NCI-H146 treated with DMSO at 0.1 percent for 48 hours (cell line): ENCODE results near the gene DAW1.
"Not testable (repeated sequence)": the region's sequence is repeated elsewhere in the genome, so short reads cannot be mapped to it uniquely, and the experiment has no call there.

Source experiments
- DNase-seq: peaks from one replicate; lab custom pipeline; 2025; ENCODE audit not compliant: unreplicated experiment; lab: John Stamatoyannopoulos, UW

DAW1 gene

DNA sequence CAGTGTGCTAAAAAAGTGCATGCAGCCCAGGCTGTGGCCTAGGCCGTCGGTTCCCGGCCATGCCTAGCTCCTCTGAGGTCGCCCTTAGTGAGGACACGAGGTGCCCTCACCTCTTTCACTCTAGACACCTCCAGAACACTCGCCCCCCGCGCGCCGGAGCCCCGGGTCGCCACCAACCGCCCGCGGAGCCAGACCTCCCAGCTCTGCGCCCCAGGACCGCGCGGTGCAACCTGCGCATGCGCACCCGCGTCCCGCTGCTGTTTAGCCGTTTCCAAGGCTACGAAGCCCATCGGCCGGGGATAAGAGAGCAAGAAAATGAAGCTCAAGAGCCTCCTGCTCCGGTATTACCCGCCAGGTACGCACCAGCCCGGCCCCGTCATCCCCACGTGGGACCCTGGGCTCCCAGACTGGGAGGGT is at the start of gene DAW1:
Gene DAW1, plus strand, starts transcription at position 257 of the 417 bp plus-strand sequence. Its CDS starts 59 bp downstream, at position 316.
- DNase-seq: no peak

- no peak for DNase-seq
Observed at GRCh38 chr2:227822416-227823003, 48.9 kb upstream of the DAW1 start.

- no peak for DNase-seq
Observed at GRCh38 chr2:227823922-227824321, 47.5 kb upstream of the DAW1 start.

DNA sequence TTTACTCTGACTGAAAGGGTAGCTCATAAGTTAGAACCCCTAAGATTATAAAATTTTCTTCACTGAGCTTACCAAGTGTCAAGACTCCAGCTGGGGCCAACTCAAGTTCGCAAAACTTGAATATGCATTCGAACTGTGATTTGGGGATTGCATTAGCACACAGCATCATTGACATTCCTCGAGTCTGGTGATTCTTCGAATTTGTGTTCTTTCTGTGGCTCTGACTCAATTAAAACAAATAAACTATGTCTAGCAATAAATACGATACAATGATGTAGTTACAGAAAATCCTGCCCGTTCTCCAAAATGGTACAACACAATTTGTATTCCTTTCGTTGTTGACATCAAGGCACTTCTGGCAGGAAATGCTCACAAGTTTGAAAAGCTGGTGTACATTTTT is 46.7 kb upstream of the DAW1 start:
- no peak for DNase-seq

GRCh38 chr2:227826019-227826521 is 45.4 kb upstream of the DAW1 start:
- DNase-seq: no peak

GRCh38 chr2:227826563-227826962 is 44.9 kb upstream of the DAW1 start:
- no peak for DNase-seq

- DNase-seq: no peak
Observed at GRCh38 chr2:227827143-227827542, 44.3 kb upstream of the DAW1 start.

- DNase-seq: no peak
Observed at GRCh38 chr2:227828477-227828912, 42.9 kb upstream of the DAW1 start.

- no peak for DNase-seq
Observed at GRCh38 chr2:227829337-227829736, 42.1 kb upstream of the DAW1 start.

DNA sequence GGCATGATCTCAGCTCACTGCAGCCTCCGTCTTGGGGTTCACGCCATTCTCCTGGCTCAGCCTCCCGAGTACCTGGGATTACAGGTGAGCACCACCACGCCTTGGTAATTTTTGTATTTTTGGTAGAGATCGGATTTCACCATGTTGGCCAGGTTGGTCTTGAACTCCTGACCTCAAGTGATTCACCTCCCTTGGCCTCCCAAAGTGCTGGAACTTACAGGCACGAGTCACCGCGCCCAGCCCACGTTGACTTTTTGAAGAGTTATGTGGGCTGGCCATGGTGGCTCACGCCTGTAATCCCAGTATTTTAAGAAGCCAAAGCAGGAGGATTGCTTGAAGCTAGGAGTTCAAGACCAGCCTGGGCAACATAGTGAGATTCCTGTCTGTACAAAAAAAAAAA is 37.0 kb upstream of the DAW1 start:
- DNase-seq: no peak

- DNase-seq: no peak
Observed at GRCh38 chr2:227834916-227835650, 36.3 kb upstream of the DAW1 start.

- not testable (repeated sequence) for DNase-seq
Observed at GRCh38 chr2:227839339-227840129, 31.9 kb upstream of the DAW1 start.

DNA sequence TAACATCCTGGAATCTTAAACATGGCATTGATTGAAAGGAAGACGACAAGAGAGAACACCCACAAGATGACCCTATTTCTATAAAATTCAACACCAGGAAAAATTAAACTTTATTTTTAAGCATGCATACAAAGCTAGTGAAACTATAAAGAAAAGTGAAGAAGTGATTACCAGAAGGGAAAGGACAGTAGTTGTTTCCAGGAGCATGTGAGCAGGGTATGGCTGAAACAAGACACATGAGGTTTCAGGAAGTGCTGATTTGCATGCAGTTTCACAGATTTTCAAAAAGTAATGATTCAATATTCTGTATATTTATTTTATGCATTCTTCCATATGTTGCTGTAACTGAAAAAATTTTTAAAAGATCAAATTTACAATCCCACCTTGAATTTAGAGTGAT is 24.6 kb upstream of the DAW1 start:
- no peak for DNase-seq

DNA sequence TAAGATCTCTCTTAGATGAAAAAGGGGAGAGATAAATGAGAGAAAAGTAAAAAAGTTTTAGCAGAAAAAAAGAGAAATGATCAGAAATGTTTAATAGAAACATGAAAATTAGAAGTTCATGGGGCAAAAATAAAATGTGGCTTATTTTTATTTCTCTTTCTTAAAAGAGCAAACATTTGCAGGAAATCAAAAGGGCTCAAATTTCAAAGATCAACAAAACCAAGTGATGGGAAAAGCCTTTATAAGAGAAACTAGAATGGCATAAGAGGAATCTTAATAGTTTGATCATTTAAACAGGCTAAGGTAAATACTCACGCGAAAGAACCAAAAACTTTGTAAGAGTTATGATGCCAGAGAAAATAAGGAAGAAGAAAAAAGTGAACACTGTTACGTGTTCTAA is 23.3 kb upstream of the DAW1 start:
- no peak for DNase-seq

DNA sequence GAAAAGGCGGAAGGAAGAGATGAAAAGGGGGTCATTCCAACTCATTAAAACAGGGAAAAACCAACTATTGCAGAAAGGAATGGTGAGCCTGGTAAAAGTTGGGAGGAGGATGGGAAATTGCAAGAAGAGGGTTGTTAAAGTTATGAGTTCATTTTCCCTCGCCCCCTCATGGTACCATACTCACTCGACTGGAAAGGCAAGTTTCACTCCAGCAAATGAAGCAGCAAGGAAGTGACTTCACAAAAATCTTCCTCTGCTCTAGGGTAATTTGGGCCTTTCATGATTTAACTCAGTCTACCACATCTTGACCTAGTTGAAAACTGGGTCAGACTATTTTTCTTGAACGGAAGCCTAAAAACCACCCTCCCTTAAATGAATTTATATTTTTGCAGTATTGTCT is 22.8 kb upstream of the DAW1 start:
- DNase-seq: no peak

DNA sequence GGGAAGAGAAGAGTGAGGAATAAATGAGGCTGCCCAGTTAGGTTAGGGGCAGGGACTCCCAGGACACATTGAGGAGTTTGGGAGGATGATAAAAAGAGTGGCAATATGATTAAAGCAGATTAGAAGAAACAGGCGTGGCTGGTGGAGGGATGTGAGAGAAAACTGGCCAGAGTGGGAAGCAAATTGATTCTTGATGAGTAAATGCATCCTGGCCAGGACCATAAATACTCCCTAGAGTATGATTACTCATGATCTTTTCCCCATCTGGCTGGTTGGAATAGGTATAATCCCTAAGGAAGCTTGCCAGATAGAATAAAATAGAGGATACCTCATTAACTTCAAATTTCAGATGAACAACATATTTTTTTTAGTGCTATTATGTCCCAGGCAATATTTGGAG is 21.5 kb upstream of the DAW1 start:
- DNase-seq: no peak

GRCh38 chr2:227853204-227853629 is 18.2 kb upstream of the DAW1 start:
- DNase-seq: no peak

- no peak for DNase-seq
Observed at GRCh38 chr2:227853765-227854271, 17.6 kb upstream of the DAW1 start.

GRCh38 chr2:227855440-227855839 is 16.0 kb upstream of the DAW1 start:
- DNase-seq: no peak

GRCh38 chr2:227856697-227857096 is 14.7 kb upstream of the DAW1 start:
- no peak for DNase-seq

DNA sequence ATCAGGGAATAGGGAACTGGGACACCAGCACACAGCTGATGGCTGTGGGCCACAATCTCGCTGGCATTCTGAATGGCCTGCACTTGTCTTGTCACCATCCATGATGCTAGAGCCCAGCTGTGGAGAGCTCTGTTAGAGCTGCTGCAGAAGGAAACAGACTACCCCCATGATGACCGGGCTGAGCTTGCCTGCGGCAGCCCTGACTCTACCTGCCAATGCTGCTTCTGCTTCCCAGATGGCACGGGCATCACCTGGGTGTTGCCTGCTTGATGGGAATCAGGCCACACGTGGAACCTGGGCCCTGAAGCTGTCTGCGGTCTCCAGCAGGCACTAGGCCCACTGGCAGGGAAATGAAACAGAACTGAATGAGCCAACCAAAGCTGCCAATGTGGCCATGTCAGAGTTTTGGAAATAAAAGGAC is 11.2 kb upstream of the DAW1 start:
- DNase-seq: no peak
